Kidney (tissue), 14 donors: ENCODE measurements around the gene IP6K3. TPM values are rescaled to one million over a fixed set of nuclear protein-coding genes. Genes with fewer than 3 reads are reported as not detected.
A peak's percentile ranks its signal among the peaks of the same experiment; 100 is the strongest.

ENCODE experiments used
- DNase-seq, 5 donors: peaks; one replicate each; pipeline ENCODE4 v3.0.0-alpha.2; 2013 to 2020
- FAIRE-seq: peaks from 2 replicates; lab custom pipeline; 2012; peaks lifted over from hg19 to GRCh38; lab: Jason Lieb, UNC
- H3K27ac ChIP-seq, 2 donors: one replicate each; pipeline ENCODE4 v1.7.0; 2013; ENCODE audit warnings: low read depth in 2 of 2, low read length in 2 of 2, inconsistent platforms in 1 of 2
- H3K27me3 ChIP-seq: one replicate; pipeline ENCODE4 v1.7.1; 2013; ENCODE audit warnings: low read length, inconsistent platforms; ENCODE audit not compliant: control insufficient read depth, insufficient read depth
- H3K36me3 ChIP-seq, 3 donors: one replicate each; pipeline versions ENCODE4 v1.7.0 to v1.7.1; 2013; ENCODE audit warnings: low read length in 3 of 3, control low read depth in 1 of 3, inconsistent platforms in 1 of 3; ENCODE audit not compliant: insufficient read depth in 3 of 3, control insufficient read depth in 2 of 3
- H3K4me1 ChIP-seq, 3 donors: one replicate each; pipeline versions ENCODE4 v1.7.0 to v1.7.1; 2013; ENCODE audit warnings: low read length in 3 of 3, inconsistent platforms in 1 of 3, low read depth in 1 of 3; ENCODE audit not compliant: control insufficient read depth in 2 of 3, insufficient read depth in 2 of 3
- H3K4me3 ChIP-seq, 3 donors: one replicate each; pipeline versions ENCODE4 v1.7.0 to v1.8.1; 2013; ENCODE audit warnings: low read length in 3 of 3, control low read depth in 1 of 3, inconsistent platforms in 1 of 3
- H3K9ac ChIP-seq, 3 donors: one replicate each; pipeline versions ENCODE4 v1.7.0 to v1.7.1; 2013; ENCODE audit warnings: low read length in 3 of 3, control low read depth in 1 of 3, inconsistent platforms in 1 of 3
- H3K9me3 ChIP-seq, 3 donors: one replicate each; pipeline versions ENCODE4 v1.7.0 to v1.7.1; 2013; ENCODE audit warnings: low read length in 3 of 3, control low read depth in 1 of 3, inconsistent platforms in 1 of 3; ENCODE audit not compliant: control insufficient read depth in 2 of 3, insufficient read depth in 1 of 3
- CTCF ChIP-seq: IDR thresholded peaks from 3 replicates; pipeline ENCODE4 v1.5.1; 2012; ENCODE audit warnings: mild to moderate bottlenecking, moderate library complexity, borderline replicate concordance; ENCODE audit not compliant: insufficient read depth; ENCODE audit errors: extremely low read depth
- intact Hi-C: fragments of 100-400 bp; cut with DNase I; formaldehyde crosslinking; loops from one replicate; pipeline ENCODE4 v1.11.1; 2022
- polyA plus RNA-seq: library from polyadenylated mRNA; stranded (reverse); fragments of 350-450 nt; fragmentation: Illumina TruSeq; extraction: RNeasy Lipid Tissue Mini Kit (QIAGEN cat#74804); gene quantifications from one replicate; pipeline ENCODE4 v1.2.3, GENCODE V29; 2014; ENCODE audit warnings: low read depth, low replicate concordance; ENCODE audit not compliant: insufficient read depth
- total RNA-seq: library from RNA; stranded (reverse); fragmentation: NEBNext Ultra II Directional; extraction: Animal tissue kit (Norgen Biotek cat#: 25700); gene quantifications from one replicate; pipeline ENCODE4 v1.2.1, GENCODE V29; 2021
- donor health status: control.
- donor health status: control.
- donor health status: control.
- donor health status: control.
- donor health status: control.
- donor health status: DM: yes; HTN: yes; CAD: no.
- donor health status: Normal renal cell carcinoma (clear cell type).

IP6K3 gene
- total and polyA plus RNA-seq, 2 donors from 2014 or later, result 0.47 to 4.0 TPM

GRCh38 chr6:33783781-33784520 is 37.2 kb upstream of the IP6K3 start:
- Histone ChIP-seq H3K27ac (no peak overlapping the region), H3K36me3 (peaks cover 12 to 48% (median 26%) of the 10 kb centered on the region in 3 donors), H3K4me3 (no peak overlapping the region), H3K27me3 (no peaks in the 10 kb centered on the region), H3K9ac (no peak overlapping the region), H3K9me3 (no peaks in the 10 kb centered on the region), H3K4me1 (peaks cover 7 to 22% (median 16%) of the 10 kb centered on the region in 3 donors)
- no peak for TF ChIP-seq CTCF
- DNase-seq (peak in 1 of 5 donors; percentile 44), FAIRE-seq (no peak)
- intact Hi-C loops, result no loop called here

GRCh38 chr6:33782561-33782960 is 35.9 kb upstream of the IP6K3 start:
- Histone ChIP-seq H3K27me3 (no peaks in the 10 kb centered on the region), H3K9ac (no peak overlapping the region)

GRCh38 chr6:33781131-33781975 is 34.6 kb upstream of the IP6K3 start:
- Histone ChIP-seq H3K4me3 (no peak overlapping the region), H3K36me3 (peaks cover 17 to 74% (median 49%) of the 10 kb centered on the region in 3 donors), H3K27me3 (no peaks in the 10 kb centered on the region), H3K9me3 (no peaks in the 10 kb centered on the region), H3K4me1 (peaks cover 0 to 5% (median under 1%) of the 10 kb centered on the region in 3 donors), H3K27ac (no peak overlapping the region), H3K9ac (no peak overlapping the region)
- no peak for DNase-seq
- intact Hi-C loops, result no loop called here
- no peak for FAIRE-seq
- no peak for TF ChIP-seq CTCF

More at GRCh38 chr6:33782561-33782960, 35.9 kb upstream of the IP6K3 start:
- no peak for TF ChIP-seq CTCF
- Histone ChIP-seq H3K9me3 (no peaks in the 10 kb centered on the region), H3K4me1 (peaks cover 5 to 17% (median 13%) of the 10 kb centered on the region in 3 donors), H3K27ac (no peak overlapping the region), H3K4me3 (no peak overlapping the region), H3K36me3 (peaks cover 14 to 62% (median 38%) of the 10 kb centered on the region in 3 donors)
- intact Hi-C loops, result no loop called here
- DNase-seq (no peak), FAIRE-seq (no peak)
